HepG2 (cell line): ENCODE measurements around the gene ZNF121. TPM values are rescaled to one million over a fixed set of nuclear protein-coding genes. Genes with fewer than 3 reads are reported as not detected.

Source experiments
- ADNP ChIP-seq: sonication (generic); formaldehyde crosslinking; IDR thresholded peaks from 2 replicates; pipeline ENCODE4 v1.4.0; 2020; ENCODE audit warnings: missing genetic modification reagents
- CBX2 ChIP-seq, 2 experiments: fragments of 200-600 bp in 1 of 2; sonication (generic); formaldehyde crosslinking in 1 of 2; IDR thresholded peaks; 2 replicates each; pipeline versions ENCODE4 v1.7.0 to v1.8.1; 2018 to 2022; ENCODE audit warnings: low read depth in 2 of 2, low read length in 1 of 2, mild to moderate bottlenecking in 1 of 2, missing genetic modification reagents in 1 of 2
- KDM1A ChIP-seq: IDR thresholded peaks from 2 replicates; pipeline ENCODE4 v1.6.1; 2016; ENCODE audit warnings: missing compliant biosample characterization
- MAF1 ChIP-seq: sonication (generic); formaldehyde crosslinking; IDR thresholded peaks from 2 replicates; pipeline ENCODE4 v1.5.0; 2020; ENCODE audit warnings: missing genetic modification reagents, borderline replicate concordance
- NCOA1 ChIP-seq: sonication (generic); formaldehyde crosslinking; IDR thresholded peaks from 2 replicates; pipeline ENCODE4 v1.9.0; 2021; ENCODE audit warnings: missing genetic modification reagents
- NFAT5 ChIP-seq: sonication (generic); formaldehyde crosslinking; IDR thresholded peaks from 2 replicates; pipeline ENCODE4 v1.4.0; 2020; ENCODE audit warnings: missing genetic modification reagents
- NRL ChIP-seq: sonication (generic); formaldehyde crosslinking; IDR thresholded peaks from 2 replicates; pipeline ENCODE4 v1.5.0; 2020; ENCODE audit warnings: missing genetic modification reagents, mild to moderate bottlenecking, moderate library complexity, borderline replicate concordance
- POLR2A ChIP-seq, 2 experiments: IDR thresholded peaks; 2 replicates each; pipeline ENCODE4 v1.6.1; 2011; ENCODE audit warnings: low read depth in 2 of 2, low read length in 2 of 2, mild to moderate bottlenecking in 1 of 2, moderate library complexity in 1 of 2; ENCODE audit not compliant: insufficient read depth in 1 of 2
- ZBTB1 ChIP-seq: sonication (generic); formaldehyde crosslinking; IDR thresholded peaks from 2 replicates; pipeline ENCODE4 v1.4.0; 2020; ENCODE audit warnings: missing genetic modification reagents, borderline replicate concordance
- ZNF17 ChIP-seq: sonication (generic); formaldehyde crosslinking; IDR thresholded peaks from 2 replicates; pipeline ENCODE4 v1.5.0; 2020; ENCODE audit warnings: mild to moderate bottlenecking, missing genetic modification reagents
- ZNF235 ChIP-seq: sonication (generic); formaldehyde crosslinking; IDR thresholded peaks from 2 replicates; pipeline ENCODE4 v1.8.1; 2023; ENCODE audit warnings: mild to moderate bottlenecking, missing genetic modification reagents, borderline replicate concordance
- ZNF468 ChIP-seq: sonication (generic); formaldehyde crosslinking; IDR thresholded peaks from 2 replicates; pipeline ENCODE4 v1.8.0; 2022; ENCODE audit warnings: mild to moderate bottlenecking, moderate library complexity, missing genetic modification reagents
- ZNF547 ChIP-seq: sonication (generic); formaldehyde crosslinking; IDR thresholded peaks from 2 replicates; pipeline ENCODE4 v1.5.1; 2020; ENCODE audit warnings: mild to moderate bottlenecking, missing genetic modification reagents
- ZNF598 ChIP-seq: sonication (generic); formaldehyde crosslinking; IDR thresholded peaks from 2 replicates; pipeline ENCODE4 v1.5.1; 2020; ENCODE audit warnings: mild to moderate bottlenecking, missing genetic modification reagents, borderline replicate concordance
- ZNF609 ChIP-seq: sonication (generic); formaldehyde crosslinking; IDR thresholded peaks from 2 replicates; pipeline ENCODE4 v1.4.0; 2020; ENCODE audit warnings: mild to moderate bottlenecking, missing genetic modification reagents, borderline replicate concordance
- ZNF703 ChIP-seq: sonication (generic); formaldehyde crosslinking; IDR thresholded peaks from 2 replicates; pipeline ENCODE4 v1.5.1; 2020; ENCODE audit warnings: missing genetic modification reagents, mild to moderate bottlenecking, moderate library complexity, borderline replicate concordance
- ZNF816 ChIP-seq: sonication (generic); formaldehyde crosslinking; IDR thresholded peaks from 2 replicates; pipeline ENCODE4 v1.8.0; 2022; ENCODE audit warnings: missing genetic modification reagents, mild to moderate bottlenecking, borderline replicate concordance
- ZNF878 ChIP-seq: sonication (generic); formaldehyde crosslinking; IDR thresholded peaks from 2 replicates; pipeline ENCODE4 v1.8.1; 2023; ENCODE audit warnings: mild to moderate bottlenecking, missing genetic modification reagents, moderate library complexity
- ZSCAN30 ChIP-seq: sonication (generic); formaldehyde crosslinking; IDR thresholded peaks from 2 replicates; pipeline ENCODE4 v1.5.0; 2020; ENCODE audit warnings: mild to moderate bottlenecking, missing genetic modification reagents
- polyA plus RNA-seq, 8 experiments: library from polyadenylated mRNA; depleted of rRNA in 3 of 8; stranded (reverse) in 7 of 8; unstranded in 1 of 8; fragments of >200 nt; fragmentation: Illumina TruSeq in 4 of 8; extraction: Trizol in 4 of 8; gene quantifications; 2 replicates each; pipeline versions ENCODE4 v1.2.1 to v1.2.3, GENCODE V29; 2011 to 2016; ENCODE audit warnings: low read depth in 4 of 8, missing spikeins in 1 of 8, mixed read lengths in 1 of 8; ENCODE audit not compliant: insufficient read depth in 1 of 8
- total RNA-seq, 5 experiments: library from RNA; depleted of rRNA; stranded (reverse); fragments of >200 nt; fragmentation: Illumina TruSeq; extraction: Trizol; gene quantifications; 2 replicates each; pipeline ENCODE4 v1.2.3, GENCODE V29; 2016; ENCODE audit warnings: low read depth in 1 of 5

Gene ZNF121
- total and polyA plus RNA-seq, 2 of the 13 experiments (the other 11 are each of a cell fraction or from before 2014, with no cell fraction given), result 7.8 to 56.3 TPM

GRCh38 chr19:9538183-9539058, 45.9 kb downstream of the ZNF121 start, which contains the start of gene ZNF426 (continued):
- TF ChIP-seq NFAT5 (no peak), ZNF598 (peak; percentile 94; the same call in 1 of the 2 replicates), ZNF235 (CRISPR knock-in tag) (no peak), KDM1A (0 out of 2 replicates have a peak, but pooled peaks have one; percentile 14), ZNF609 (CRISPR knock-in tag) (peak; percentile 2; the same call in 1 of the 2 replicates), CBX2 (IDR thresholded peaks at IDR 0.05; ENCODE audit: low read depth, low read length) (no peak), CBX2 (CRISPR knock-in tag; IDR thresholded peaks at IDR 0.05; ENCODE audit: low read depth) (no peak), MAF1 (no peak), NCOA1 (CRISPR knock-in tag) (no peak), ZNF547 (CRISPR knock-in tag) (peak; percentile 71; the same call in 1 of the 2 replicates), ADNP (CRISPR knock-in tag) (no peak), NRL (CRISPR knock-in tag) (peak; percentile 71; the same call in 1 of the 2 replicates), ZNF816 (CRISPR knock-in tag) (peak; percentile 92; the same call in 1 of the 2 replicates), ZNF468 (CRISPR knock-in tag) (no peak), ZBTB1 (CRISPR knock-in tag) (no peak), POLR2A (IDR thresholded peaks at IDR 0.05; ENCODE audit: insufficient read depth in 1 of 2, low read depth in 2 of 2, low read length in 2 of 2) (peak; percentile 67 to 80), ZNF17 (CRISPR knock-in tag) (no peak), ZSCAN30 (CRISPR knock-in tag) (no peak; the same call in 1 of the 2 replicates), ZNF703 (CRISPR knock-in tag) (0 out of 2 replicates have a peak, but pooled peaks have one; percentile 23), ZNF878 (CRISPR knock-in tag) (peak; percentile 89)
